Measurements from ENCODE around the gene IFITM2. TPM values are rescaled to one million over a fixed set of nuclear protein-coding genes. Genes with fewer than 3 reads are reported as not detected.
"Not testable (repeated sequence)": the region's sequence is repeated elsewhere in the genome, so short reads cannot be mapped to it uniquely, and the experiment has no call there.

IFITM2 gene
- total RNA-seq, 1 donor from 2014 or later = 3.7 TPM

- DNase-seq (ENCODE audit: low read depth) (no peak), FAIRE-seq (no peak)
- no peak overlapping the region for H3K4me3 ChIP-seq (ENCODE audit: low read depth, low read length)
- no peak for TF ChIP-seq CTCF (IDR thresholded peaks at IDR 0.05; ENCODE audit: insufficient read depth, low read length, severe bottlenecking)
- H3K27me3 ChIP-seq (ENCODE audit: control insufficient read depth, insufficient read depth, low read length) = peaks cover 4% of the 10 kb centered on the region
- no peaks in the 10 kb centered on the region for H3K36me3 ChIP-seq (ENCODE audit: control insufficient read depth, insufficient read depth, low read length)
These were observed 23.2 kb downstream of the IFITM2 start for GRCh38 chr11:330694-331357.

- no peak for FAIRE-seq
- Histone ChIP-seq H3K27me3 (ENCODE audit: control insufficient read depth, insufficient read depth, low read length) (peaks cover 4% of the 10 kb centered on the region), H3K36me3 (ENCODE audit: control insufficient read depth, insufficient read depth, low read length) (no peaks in the 10 kb centered on the region), H3K4me3 (ENCODE audit: low read depth, low read length) (no peak overlapping the region)
- no peak for TF ChIP-seq CTCF (IDR thresholded peaks at IDR 0.05; ENCODE audit: insufficient read depth, low read length, severe bottlenecking)
- DNase-seq (ENCODE audit: low read depth) = no peak
These were observed 23.9 kb downstream of the IFITM2 start for GRCh38 chr11:331358-332060.

- DNase-seq (ENCODE audit: low read depth) (no peak), FAIRE-seq (peak; percentile 13)
- no peak for TF ChIP-seq CTCF (IDR thresholded peaks at IDR 0.05; ENCODE audit: insufficient read depth, low read length, severe bottlenecking)
- Histone ChIP-seq H3K36me3 (ENCODE audit: control insufficient read depth, insufficient read depth, low read length) (no peaks in the 10 kb centered on the region), H3K4me3 (ENCODE audit: low read depth, low read length) (no peak overlapping the region), H3K27me3 (ENCODE audit: control insufficient read depth, insufficient read depth, low read length) (peaks cover 4% of the 10 kb centered on the region)
These were observed 25.2 kb downstream of the IFITM2 start for GRCh38 chr11:332651-333480.

- not testable (repeated sequence) for H3K4me3 ChIP-seq (ENCODE audit: low read depth, low read length); FAIRE-seq; H3K27me3 ChIP-seq (ENCODE audit: control insufficient read depth, insufficient read depth, low read length); H3K36me3 ChIP-seq (ENCODE audit: control insufficient read depth, insufficient read depth, low read length); DNase-seq (ENCODE audit: low read depth)
These were observed 26.1 kb downstream of the IFITM2 start for GRCh38 chr11:333616-334263.

GRCh38 chr11:334264-334994 lies 26.8 kb downstream of the IFITM2 start:
- DNase-seq (ENCODE audit: low read depth) (no peak), FAIRE-seq (no peak)
- no peaks in the 10 kb centered on the region for H3K36me3 ChIP-seq (ENCODE audit: control insufficient read depth, insufficient read depth, low read length)
- H3K4me3 ChIP-seq (ENCODE audit: low read depth, low read length) = no peak overlapping the region
- H3K27me3 ChIP-seq (ENCODE audit: control insufficient read depth, insufficient read depth, low read length) = peaks cover 4% of the 10 kb centered on the region
- no peak for TF ChIP-seq CTCF (IDR thresholded peaks at IDR 0.05; ENCODE audit: insufficient read depth, low read length, severe bottlenecking)

All from bronchial epithelial cell (primary cell).